Measurements from ENCODE around the gene RELL2.

Gene RELL2

DNA sequence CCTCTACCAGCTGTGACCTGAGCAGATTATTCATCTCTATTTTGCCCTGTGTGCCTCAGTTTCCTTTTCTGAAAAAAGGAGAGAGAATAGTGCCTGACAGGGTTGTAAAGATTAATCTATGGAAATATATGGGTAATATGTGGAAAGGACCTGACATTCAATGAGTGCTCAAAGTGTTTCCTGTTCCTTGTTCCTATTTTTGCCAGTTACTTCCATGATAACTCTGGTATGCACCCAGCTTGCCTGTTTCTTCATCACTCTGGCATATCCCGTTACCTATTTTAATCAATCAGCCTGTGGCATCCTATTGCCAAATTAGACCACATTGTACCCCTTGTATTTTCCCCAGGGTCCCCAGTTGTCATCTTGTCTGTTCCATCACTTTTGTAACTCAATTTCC, 48.8 kb downstream of the RELL2 start:
- peaks cover 3 to 45% (median 17%) of the 10 kb centered on the region in 5 donors for H3K4me1 ChIP-seq (ENCODE audit: control insufficient read depth in 5 of 5, insufficient read depth in 5 of 5, low read length in 5 of 5)
- peaks cover 0 to 11% (median 3%) of the 10 kb centered on the region in 5 donors for H3K27me3 ChIP-seq (ENCODE audit: control insufficient read depth in 5 of 5, insufficient read depth in 4 of 5, low read length in 5 of 5)
- H3K9ac ChIP-seq (ENCODE audit: low read length in 5 of 5), result no peak overlapping the region
- H3K9me3 ChIP-seq (ENCODE audit: control insufficient read depth in 5 of 5, low read length in 5 of 5), result no peaks in the 10 kb centered on the region
- no peak overlapping the region for H3K4me3 ChIP-seq (ENCODE audit: low read depth in 1 of 5, low read length in 5 of 5)
- H3K36me3 ChIP-seq (ENCODE audit: control insufficient read depth in 5 of 5, insufficient read depth in 5 of 5, low read length in 5 of 5), result no peaks in the 10 kb centered on the region
- no peak overlapping the region for H3K27ac ChIP-seq (ENCODE audit: low read depth, low read length)

DNA sequence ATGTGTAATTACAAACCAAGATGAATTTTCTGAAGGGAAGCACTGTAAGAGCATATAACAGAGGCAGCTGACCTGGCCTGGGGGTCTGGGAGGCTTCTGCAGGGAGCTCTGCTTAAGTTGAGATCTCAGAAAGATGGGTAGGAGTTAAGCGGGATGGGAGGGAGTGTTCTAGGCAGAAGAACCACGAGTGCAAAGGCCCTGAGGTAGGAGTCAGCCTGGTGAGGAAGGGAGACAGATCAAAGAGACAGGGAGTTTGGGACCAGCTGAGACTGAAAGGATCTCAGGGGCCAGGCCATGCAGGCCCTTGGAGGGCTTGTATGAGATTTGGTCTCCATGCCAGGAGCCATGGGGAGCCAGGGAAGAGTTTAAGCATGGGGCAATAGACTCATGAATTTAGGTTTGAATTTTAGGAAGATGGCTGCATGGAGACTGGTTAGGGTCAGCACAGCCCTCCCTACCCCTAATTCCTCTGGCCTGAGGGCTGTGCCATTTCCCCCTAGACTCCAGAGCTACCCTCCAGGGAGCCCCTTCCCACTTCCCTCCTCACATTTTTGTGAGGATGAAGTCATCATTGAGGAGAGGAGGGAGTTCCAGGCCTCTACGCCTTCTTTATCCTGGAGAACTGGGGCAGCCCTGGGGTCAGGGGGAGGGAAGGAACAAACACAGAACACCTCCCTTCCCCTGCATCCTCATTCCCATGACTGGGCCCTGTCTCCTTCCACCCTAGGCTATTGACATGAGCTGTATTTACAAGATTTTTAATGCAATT, 50.0 kb downstream of the RELL2 start:
- H3K9me3 ChIP-seq (ENCODE audit: control insufficient read depth in 5 of 5, low read length in 5 of 5), result no peaks in the 10 kb centered on the region
- peaks cover 0 to 6% (median 4%) of the 10 kb centered on the region in 5 donors for H3K27me3 ChIP-seq (ENCODE audit: control insufficient read depth in 5 of 5, insufficient read depth in 4 of 5, low read length in 5 of 5)
- H3K27ac ChIP-seq (ENCODE audit: low read depth, low read length), result no peak overlapping the region
- no peak overlapping the region for H3K9ac ChIP-seq (ENCODE audit: low read length in 5 of 5)
- no peak overlapping the region for H3K4me3 ChIP-seq (ENCODE audit: low read depth in 1 of 5, low read length in 5 of 5)
- no peaks in the 10 kb centered on the region for H3K36me3 ChIP-seq (ENCODE audit: control insufficient read depth in 5 of 5, insufficient read depth in 5 of 5, low read length in 5 of 5)
- H3K4me1 ChIP-seq (ENCODE audit: control insufficient read depth in 5 of 5, insufficient read depth in 5 of 5, low read length in 5 of 5), result peaks cover 3 to 35% (median 12%) of the 10 kb centered on the region in 5 donors
